Measurements from ENCODE around the gene TGFA.

TGFA gene

GRCh38 chr2:70523996-70524965, 29.3 kb downstream of the TGFA start:
- no peak for DNase-seq (ENCODE audit: low spot score)
- no peak for TF ChIP-seq CTCF (IDR thresholded peaks at IDR 0.05; ENCODE audit: borderline replicate concordance, control extremely low read depth, extremely low read depth, insufficient read depth, missing control alignments)
- in situ Hi-C loops (cut with MboI; ENCODE audit: low sequenced_read_pairs, unreplicated experiment) = no loop called here

GRCh38 chr2:70523672-70523995, 30.0 kb downstream of the TGFA start:
- in situ Hi-C loops (cut with MboI; ENCODE audit: low sequenced_read_pairs, unreplicated experiment) = no loop called here
- DNase-seq (ENCODE audit: low spot score) = no peak
- no peak for TF ChIP-seq CTCF (IDR thresholded peaks at IDR 0.05; ENCODE audit: borderline replicate concordance, control extremely low read depth, extremely low read depth, insufficient read depth, missing control alignments)

GRCh38 chr2:70522627-70523026, 31.0 kb downstream of the TGFA start:
- in situ Hi-C loops (cut with MboI; ENCODE audit: low sequenced_read_pairs, unreplicated experiment) = no loop called here
- TF ChIP-seq CTCF (IDR thresholded peaks at IDR 0.05; ENCODE audit: borderline replicate concordance, control extremely low read depth, extremely low read depth, insufficient read depth, missing control alignments) = no peak
- no peak for DNase-seq (ENCODE audit: low spot score)

GRCh38 chr2:70520825-70521224, 32.8 kb downstream of the TGFA start:
- in situ Hi-C loops (cut with MboI; ENCODE audit: low sequenced_read_pairs, unreplicated experiment) = no loop called here
- no peak for TF ChIP-seq CTCF (IDR thresholded peaks at IDR 0.05; ENCODE audit: borderline replicate concordance, control extremely low read depth, extremely low read depth, insufficient read depth, missing control alignments)
- DNase-seq (ENCODE audit: low spot score) = no peak

- in situ Hi-C loops (cut with MboI; ENCODE audit: low sequenced_read_pairs, unreplicated experiment) = no loop called here
- no peak for TF ChIP-seq CTCF (IDR thresholded peaks at IDR 0.05; ENCODE audit: borderline replicate concordance, control extremely low read depth, extremely low read depth, insufficient read depth, missing control alignments)
- no peak for DNase-seq (ENCODE audit: low spot score)
These were observed 34.2 kb downstream of the TGFA start for GRCh38 chr2:70519453-70519852.

- in situ Hi-C loops (cut with MboI; ENCODE audit: low sequenced_read_pairs, unreplicated experiment) = no loop called here
- TF ChIP-seq CTCF (IDR thresholded peaks at IDR 0.05; ENCODE audit: borderline replicate concordance, control extremely low read depth, extremely low read depth, insufficient read depth, missing control alignments) = no peak
- DNase-seq (ENCODE audit: low spot score) = no peak
These were observed 35.1 kb downstream of the TGFA start for GRCh38 chr2:70518557-70518956.
